Femur (tissue), 1 donor: ENCODE data around the gene UBE3D.
"Not testable (repeated sequence)": the region's sequence is repeated elsewhere in the genome, so short reads cannot be mapped to it uniquely, and the experiment has no call there.

Experiments used
- DNase-seq: peaks from one replicate; pipeline ENCODE4 v3.0.0-alpha.2; 2017

The UBE3D gene

GRCh38 chr6:82906951-82907350 lies 158.7 kb downstream of the UBE3D start:
- no peak for DNase-seq

- no peak for DNase-seq
Measured at GRCh38 chr6:82906489-82906888, 159.2 kb downstream of the UBE3D start.

GRCh38 chr6:82904860-82905259 lies 160.8 kb downstream of the UBE3D start:
- DNase-seq, result no peak

- DNase-seq, result no peak
Measured at GRCh38 chr6:82904257-82904656, 161.4 kb downstream of the UBE3D start.

GRCh38 chr6:82902290-82902689 lies 163.4 kb downstream of the UBE3D start:
- no peak for DNase-seq

- DNase-seq, result no peak
Measured at GRCh38 chr6:82894653-82895259, 170.9 kb downstream of the UBE3D start.

GRCh38 chr6:82893889-82894652 lies 171.6 kb downstream of the UBE3D start:
- no peak for DNase-seq

- not testable (repeated sequence) for DNase-seq
Measured at GRCh38 chr6:82891503-82891902, 174.1 kb downstream of the UBE3D start.

- DNase-seq, result no peak
Measured at GRCh38 chr6:82891076-82891475, 174.6 kb downstream of the UBE3D start.

- DNase-seq, result no peak
Measured at GRCh38 chr6:82890240-82890639, 175.4 kb downstream of the UBE3D start.

GRCh38 chr6:82889143-82889542 lies 176.5 kb downstream of the UBE3D start:
- DNase-seq, result no peak

- DNase-seq, result no peak
Measured at GRCh38 chr6:82882363-82883023, 183.1 kb downstream of the UBE3D start.

GRCh38 chr6:82881519-82881918 lies 184.1 kb downstream of the UBE3D start:
- no peak for DNase-seq

GRCh38 chr6:82878812-82879211 lies 186.8 kb downstream of the UBE3D start:
- peak; percentile 65 for DNase-seq

- peak; percentile 29 for DNase-seq
Measured at GRCh38 chr6:82877213-82878195, 188.1 kb downstream of the UBE3D start.

- no peak for DNase-seq
Measured at GRCh38 chr6:82875573-82876185, 190.0 kb downstream of the UBE3D start.

- no peak for DNase-seq
Measured at GRCh38 chr6:82874867-82875266, 190.8 kb downstream of the UBE3D start.

- DNase-seq, result no peak
Measured at GRCh38 chr6:82872185-82872584, 193.5 kb downstream of the UBE3D start.

- DNase-seq, result no peak
Measured at GRCh38 chr6:82870582-82871172, 195.0 kb downstream of the UBE3D start.

GRCh38 chr6:82869493-82869892 lies 196.1 kb downstream of the UBE3D start:
- no peak for DNase-seq

- DNase-seq, result no peak
Measured at GRCh38 chr6:82867946-82868345, 197.7 kb downstream of the UBE3D start.

GRCh38 chr6:82866446-82866845 lies 199.2 kb downstream of the UBE3D start:
- DNase-seq, result no peak
